Fibroblast of the aortic adventitia (primary cell): Measurements from ENCODE around the gene MPZ. TPM values are rescaled to one million over a fixed set of nuclear protein-coding genes. Genes with fewer than 3 reads are reported as not detected.

ENCODE experiments used
- DNase-seq: peaks from one replicate; pipeline ENCODE4 v3.0.0-alpha.2; 2010; ENCODE audit warnings: low read depth
- H3K4me3 ChIP-seq: 2 replicates; pipeline ENCODE4 v1.5.1; 2011; ENCODE audit warnings: low read depth, mild to moderate bottlenecking, control low read depth, low read length, moderate library complexity
- total RNA-seq: library from RNA; depleted of rRNA; stranded (reverse); fragments of >200 nt; gene quantifications from 2 replicates; pipeline ENCODE4 v1.2.3, GENCODE V29; 2012; ENCODE audit warnings: low replicate concordance
- TF ChIP-seq, protein P1 (sequence below): IDR thresholded peaks from 2 replicates; pipeline ENCODE4 v1.5.1; 2011; ENCODE audit warnings: mild to moderate bottlenecking, low read length, control low read depth, inconsistent platforms; ENCODE audit not compliant: insufficient read depth

The MPZ gene
- total RNA-seq, 1 donor, result 0.09 TPM

DNA sequence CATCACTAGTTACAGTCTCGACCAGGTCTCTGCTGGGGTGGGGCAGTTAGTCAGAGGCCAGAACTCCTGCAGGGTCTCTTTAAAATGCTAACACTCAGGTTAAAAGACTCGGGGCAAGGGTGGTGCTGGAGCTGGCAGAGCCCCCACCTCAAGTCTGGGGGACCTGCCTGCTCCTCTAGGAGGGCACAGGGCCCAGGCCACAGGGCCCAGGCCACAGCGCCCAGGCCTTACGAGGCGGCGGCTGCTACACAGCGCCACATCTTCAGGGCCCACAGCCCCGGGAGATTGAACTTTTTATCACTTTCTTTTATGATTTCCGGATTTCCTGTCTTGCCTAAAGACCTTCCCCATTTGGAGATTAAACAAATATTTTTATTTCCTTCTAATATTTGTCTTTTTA, 10.4 kb downstream of the MPZ start:
- DNase-seq, result no peak
- no peak overlapping the region for H3K4me3 ChIP-seq
- TF ChIP-seq, protein P1, sequence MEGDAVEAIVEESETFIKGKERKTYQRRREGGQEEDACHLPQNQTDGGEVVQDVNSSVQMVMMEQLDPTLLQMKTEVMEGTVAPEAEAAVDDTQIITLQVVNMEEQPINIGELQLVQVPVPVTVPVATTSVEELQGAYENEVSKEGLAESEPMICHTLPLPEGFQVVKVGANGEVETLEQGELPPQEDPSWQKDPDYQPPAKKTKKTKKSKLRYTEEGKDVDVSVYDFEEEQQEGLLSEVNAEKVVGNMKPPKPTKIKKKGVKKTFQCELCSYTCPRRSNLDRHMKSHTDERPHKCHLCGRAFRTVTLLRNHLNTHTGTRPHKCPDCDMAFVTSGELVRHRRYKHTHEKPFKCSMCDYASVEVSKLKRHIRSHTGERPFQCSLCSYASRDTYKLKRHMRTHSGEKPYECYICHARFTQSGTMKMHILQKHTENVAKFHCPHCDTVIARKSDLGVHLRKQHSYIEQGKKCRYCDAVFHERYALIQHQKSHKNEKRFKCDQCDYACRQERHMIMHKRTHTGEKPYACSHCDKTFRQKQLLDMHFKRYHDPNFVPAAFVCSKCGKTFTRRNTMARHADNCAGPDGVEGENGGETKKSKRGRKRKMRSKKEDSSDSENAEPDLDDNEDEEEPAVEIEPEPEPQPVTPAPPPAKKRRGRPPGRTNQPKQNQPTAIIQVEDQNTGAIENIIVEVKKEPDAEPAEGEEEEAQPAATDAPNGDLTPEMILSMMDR, result no peak

DNA sequence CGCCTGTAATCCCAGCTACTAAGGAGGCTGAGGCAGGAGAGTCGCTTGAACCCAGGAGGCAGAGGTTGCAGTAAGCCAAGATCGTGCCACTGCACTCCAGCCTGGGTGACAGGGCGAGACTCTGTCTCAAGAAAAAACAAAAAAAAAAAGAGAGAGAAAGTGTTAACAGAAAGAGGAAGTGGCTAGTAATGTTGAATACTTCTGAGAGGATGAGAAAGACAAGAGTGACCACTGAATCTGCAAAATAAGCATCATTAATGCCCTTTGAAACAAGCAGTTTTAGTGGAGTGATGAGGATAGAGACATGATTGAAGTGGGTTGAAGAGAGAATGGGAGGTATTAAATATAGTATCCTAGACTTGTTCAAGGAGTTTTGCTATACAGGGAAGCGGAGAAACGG, 11.7 kb downstream of the MPZ start:
- DNase-seq, result no peak
- TF ChIP-seq, protein P1, result no peak
- H3K4me3 ChIP-seq, result no peak overlapping the region

DNA sequence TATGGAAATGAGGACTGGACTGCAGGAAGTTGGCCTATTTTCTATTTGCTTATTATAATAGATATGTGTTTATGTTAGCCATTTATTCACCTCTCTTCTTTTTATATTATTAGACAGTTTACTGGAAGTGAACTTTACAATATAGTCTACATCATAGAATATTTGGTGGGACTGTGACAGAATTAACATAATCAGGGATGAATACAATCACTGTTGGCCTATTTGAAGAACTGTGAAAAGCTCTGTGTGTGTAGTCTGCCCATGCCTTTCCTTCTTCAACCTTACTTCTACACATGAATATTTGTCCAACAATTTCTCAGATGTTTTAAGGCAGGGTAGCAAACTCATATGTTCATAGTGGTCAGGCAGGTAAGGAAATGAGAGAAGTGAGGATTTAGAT, 12.4 kb downstream of the MPZ start:
- no peak overlapping the region for H3K4me3 ChIP-seq

DNA sequence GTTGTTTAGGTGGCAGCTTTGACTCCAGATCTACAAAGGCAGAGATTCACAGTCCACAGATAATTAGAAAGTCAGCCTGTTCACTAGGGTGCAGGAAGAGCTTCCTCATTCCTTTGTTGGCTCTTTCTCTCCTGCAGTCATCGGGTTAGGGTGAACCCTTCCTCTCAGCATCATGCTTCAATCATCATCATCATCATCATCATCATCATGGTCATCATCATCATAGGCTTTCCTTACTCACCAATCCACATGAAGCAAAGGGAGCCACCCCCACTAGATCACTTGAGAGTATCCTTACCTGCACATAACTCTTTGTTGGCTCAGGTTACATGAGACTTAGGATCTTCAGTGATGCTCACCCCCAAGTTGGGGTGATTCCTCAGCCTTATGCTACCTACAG, 19.0 kb downstream of the MPZ start:
- TF ChIP-seq, protein P1, result no peak
- no peak overlapping the region for H3K4me3 ChIP-seq
- DNase-seq, result no peak

More for the DNA sequence above, 12.4 kb downstream of the MPZ start:
- DNase-seq, result no peak
- TF ChIP-seq, protein P1, result no peak

DNA sequence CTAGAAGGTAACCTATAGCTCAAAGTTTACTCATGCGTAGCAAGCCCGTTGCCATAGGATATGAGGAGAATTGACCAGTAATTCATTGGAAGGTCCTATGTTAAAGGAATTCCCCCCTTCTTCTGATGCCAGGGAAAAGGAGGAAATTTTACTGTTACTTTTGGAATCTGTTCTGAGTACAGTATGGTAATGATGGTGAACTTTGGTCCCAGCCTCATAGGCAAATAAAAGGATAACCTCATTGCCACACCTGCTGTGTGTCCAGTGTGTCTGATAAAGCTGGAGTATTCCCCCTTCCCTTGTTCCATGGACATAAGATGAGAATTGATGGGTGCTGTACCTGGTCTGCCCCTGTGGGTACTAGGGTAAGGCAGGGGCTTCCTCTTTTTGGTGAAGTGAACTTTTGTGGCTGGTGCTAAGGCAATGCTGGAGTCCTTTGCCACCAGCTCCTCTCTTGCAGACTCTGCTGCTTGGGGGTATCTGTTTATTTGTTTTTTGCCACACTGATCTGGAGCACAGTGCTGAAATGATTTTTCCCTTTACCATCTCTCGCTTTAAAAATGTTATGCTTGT, 22.2 kb downstream of the MPZ start:
- DNase-seq, result no peak
- no peak overlapping the region for H3K4me3 ChIP-seq
- TF ChIP-seq, protein P1, result no peak

DNA sequence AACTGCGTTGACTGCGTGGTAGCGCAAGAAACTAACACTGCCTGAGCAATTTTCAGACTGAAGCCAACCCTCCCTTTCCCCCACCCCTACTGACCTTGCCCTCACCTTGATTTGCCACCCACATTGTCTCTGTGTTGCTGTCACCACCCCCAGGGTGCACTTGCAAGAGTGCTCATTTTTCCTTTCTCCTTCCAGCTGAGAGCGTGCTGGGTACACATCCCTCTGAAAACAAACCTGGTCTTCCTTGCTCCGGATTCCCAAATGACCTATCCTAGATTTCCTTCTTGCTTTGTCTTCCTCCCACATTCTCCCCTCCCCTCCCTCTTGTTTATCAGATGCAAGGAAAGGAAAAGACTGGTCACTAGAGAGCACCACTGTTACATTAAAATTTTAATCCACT, 24.2 kb downstream of the MPZ start:
- H3K4me3 ChIP-seq, result no peak overlapping the region
- TF ChIP-seq, protein P1, result no peak
- DNase-seq, result no peak

DNA sequence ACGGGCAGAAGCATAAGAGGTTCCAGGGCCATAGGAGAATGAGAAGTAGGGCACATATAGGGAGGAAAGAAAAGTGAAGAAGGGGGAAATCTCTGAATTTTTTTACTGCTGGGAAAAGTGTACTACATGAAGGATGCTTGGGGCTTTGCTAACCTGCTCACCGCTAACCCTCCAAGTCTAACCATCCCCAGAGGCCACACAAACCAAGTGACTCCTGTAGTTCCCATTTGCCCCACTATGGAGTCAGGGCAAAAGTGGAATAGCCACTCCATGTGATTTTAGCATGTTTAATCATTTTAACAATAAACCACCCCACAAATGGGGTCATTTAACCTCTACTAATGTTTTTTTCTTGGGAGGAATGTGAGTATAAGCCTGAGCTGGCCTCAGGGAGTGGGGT, 24.7 kb downstream of the MPZ start:
- TF ChIP-seq, protein P1, result no peak
- H3K4me3 ChIP-seq, result no peak overlapping the region

More for the DNA sequence above, 24.7 kb downstream of the MPZ start:
- DNase-seq, result no peak
